T-helper 1 cell treated with Interleukin-12 subunit alpha and Interleukin-12 subunit beta and Interleukin-4 antibody, amounts not matched to agents 30 μg/mL and 1 μg/mL, for 36 hours (primary cell): ENCODE results near the gene MYLK.
"Not testable (repeated sequence)": the region's sequence is repeated elsewhere in the genome, so short reads cannot be mapped to it uniquely, and the experiment has no call there.

Experiments
- H3K27ac Mint-ChIP-seq: one replicate; pipeline ENCODE4 v1.8.0; 2021; ENCODE audit warnings: mild to moderate bottlenecking, mixed read lengths
- H3K27me3 Mint-ChIP-seq: one replicate; pipeline ENCODE4 v1.8.0; 2021; ENCODE audit warnings: low read depth, mixed read lengths
- H3K36me3 Mint-ChIP-seq: one replicate; pipeline ENCODE4 v1.8.0; 2021; ENCODE audit warnings: low read depth, mixed read lengths
- H3K4me1 Mint-ChIP-seq: one replicate; pipeline ENCODE4 v1.8.0; 2021; ENCODE audit warnings: low read depth, mixed read lengths
- H3K4me3 Mint-ChIP-seq: one replicate; pipeline ENCODE4 v1.8.0; 2021; ENCODE audit warnings: mild to moderate bottlenecking, moderate library complexity, mixed read lengths
- H3K9me3 Mint-ChIP-seq: one replicate; pipeline ENCODE4 v1.8.0; 2021; ENCODE audit warnings: mixed read lengths

Gene MYLK

GRCh38 chr3:123722456-123722855 lies 161.7 kb downstream of the MYLK start:
- H3K4me1 Mint-ChIP-seq: peaks cover 1% of the 10 kb centered on the region

GRCh38 chr3:123722021-123722420 lies 162.1 kb downstream of the MYLK start:
- no peaks in the 10 kb centered on the region for H3K27me3 Mint-ChIP-seq

More at GRCh38 chr3:123722456-123722855, 161.7 kb downstream of the MYLK start:
- Mint-ChIP-seq H3K9me3 (no peaks in the 10 kb centered on the region), H3K4me3 (no peak overlapping the region), H3K36me3 (no peaks in the 10 kb centered on the region), H3K27me3 (peaks cover 1% of the 10 kb centered on the region), H3K27ac (no peak overlapping the region)

GRCh38 chr3:123721095-123721689 lies 162.9 kb downstream of the MYLK start:
- H3K9me3 Mint-ChIP-seq, H3K4me3 Mint-ChIP-seq, H3K4me1 Mint-ChIP-seq, H3K27me3 Mint-ChIP-seq, H3K27ac Mint-ChIP-seq, H3K36me3 Mint-ChIP-seq: not testable (repeated sequence)

More at GRCh38 chr3:123722021-123722420, 162.1 kb downstream of the MYLK start:
- H3K9me3 Mint-ChIP-seq: no peaks in the 10 kb centered on the region
- no peak overlapping the region for H3K27ac Mint-ChIP-seq
- H3K4me3 Mint-ChIP-seq: no peak overlapping the region
- H3K36me3 Mint-ChIP-seq: no peaks in the 10 kb centered on the region
- peaks cover 1% of the 10 kb centered on the region for H3K4me1 Mint-ChIP-seq

- Mint-ChIP-seq H3K27ac (no peak overlapping the region), H3K9me3 (no peaks in the 10 kb centered on the region), H3K4me1 (peaks cover 1% of the 10 kb centered on the region), H3K4me3 (no peak overlapping the region), H3K36me3 (no peaks in the 10 kb centered on the region), H3K27me3 (no peaks in the 10 kb centered on the region)
These were observed 163.5 kb downstream of the MYLK start for GRCh38 chr3:123720638-123721037.

GRCh38 chr3:123719862-123720453 lies 164.2 kb downstream of the MYLK start:
- Mint-ChIP-seq H3K27me3 (no peaks in the 10 kb centered on the region), H3K27ac (no peak overlapping the region), H3K4me1 (peaks cover 1% of the 10 kb centered on the region), H3K9me3 (no peaks in the 10 kb centered on the region), H3K36me3 (no peaks in the 10 kb centered on the region), H3K4me3 (no peak overlapping the region)

- H3K4me3 Mint-ChIP-seq, H3K27me3 Mint-ChIP-seq, H3K4me1 Mint-ChIP-seq, H3K36me3 Mint-ChIP-seq, H3K27ac Mint-ChIP-seq, H3K9me3 Mint-ChIP-seq: not testable (repeated sequence)
These were observed 164.9 kb downstream of the MYLK start for GRCh38 chr3:123719061-123719756.

GRCh38 chr3:123718108-123718507 lies 166.0 kb downstream of the MYLK start:
- no peaks in the 10 kb centered on the region for H3K4me1 Mint-ChIP-seq
- no peaks in the 10 kb centered on the region for H3K27me3 Mint-ChIP-seq
- H3K36me3 Mint-ChIP-seq: no peaks in the 10 kb centered on the region
- H3K9me3 Mint-ChIP-seq: no peaks in the 10 kb centered on the region
- H3K27ac Mint-ChIP-seq: no peak overlapping the region
- H3K4me3 Mint-ChIP-seq: no peak overlapping the region

- H3K4me3 Mint-ChIP-seq, H3K36me3 Mint-ChIP-seq, H3K9me3 Mint-ChIP-seq, H3K27ac Mint-ChIP-seq, H3K27me3 Mint-ChIP-seq, H3K4me1 Mint-ChIP-seq: not testable (repeated sequence)
These were observed 166.7 kb downstream of the MYLK start for GRCh38 chr3:123717451-123717850.

- Mint-ChIP-seq H3K27me3 (no peaks in the 10 kb centered on the region), H3K9me3 (no peaks in the 10 kb centered on the region), H3K27ac (no peak overlapping the region), H3K4me1 (no peaks in the 10 kb centered on the region), H3K4me3 (no peak overlapping the region), H3K36me3 (no peaks in the 10 kb centered on the region)
These were observed 167.7 kb downstream of the MYLK start for GRCh38 chr3:123716411-123716810.

GRCh38 chr3:123713211-123713610 lies 170.9 kb downstream of the MYLK start:
- Mint-ChIP-seq H3K4me1 (no peaks in the 10 kb centered on the region), H3K4me3 (no peak overlapping the region), H3K9me3 (no peaks in the 10 kb centered on the region), H3K27me3 (no peaks in the 10 kb centered on the region), H3K27ac (no peak overlapping the region), H3K36me3 (no peaks in the 10 kb centered on the region)

GRCh38 chr3:123712077-123712860 lies 171.9 kb downstream of the MYLK start:
- Mint-ChIP-seq H3K36me3 (no peaks in the 10 kb centered on the region), H3K27ac (no peak overlapping the region), H3K4me1 (no peaks in the 10 kb centered on the region), H3K4me3 (no peak overlapping the region), H3K27me3 (no peaks in the 10 kb centered on the region), H3K9me3 (no peaks in the 10 kb centered on the region)

GRCh38 chr3:123711356-123711755 lies 172.8 kb downstream of the MYLK start:
- H3K36me3 Mint-ChIP-seq: no peaks in the 10 kb centered on the region
- no peaks in the 10 kb centered on the region for H3K27me3 Mint-ChIP-seq
- H3K4me1 Mint-ChIP-seq: no peaks in the 10 kb centered on the region

GRCh38 chr3:123708531-123708930 lies 175.6 kb downstream of the MYLK start:
- Mint-ChIP-seq H3K27me3 (no peaks in the 10 kb centered on the region), H3K4me3 (no peak overlapping the region), H3K4me1 (no peaks in the 10 kb centered on the region), H3K36me3 (no peaks in the 10 kb centered on the region), H3K9me3 (no peaks in the 10 kb centered on the region), H3K27ac (no peak overlapping the region)

More at GRCh38 chr3:123711356-123711755, 172.8 kb downstream of the MYLK start:
- Mint-ChIP-seq H3K9me3 (no peaks in the 10 kb centered on the region), H3K4me3 (no peak overlapping the region), H3K27ac (no peak overlapping the region)

- not testable (repeated sequence) for H3K9me3 Mint-ChIP-seq, H3K4me1 Mint-ChIP-seq, H3K36me3 Mint-ChIP-seq, H3K27me3 Mint-ChIP-seq, H3K27ac Mint-ChIP-seq, H3K4me3 Mint-ChIP-seq
These were observed 176.5 kb downstream of the MYLK start for GRCh38 chr3:123707641-123708040.

GRCh38 chr3:123706871-123707270 lies 177.3 kb downstream of the MYLK start:
- H3K4me1 Mint-ChIP-seq: no peaks in the 10 kb centered on the region
- no peak overlapping the region for H3K4me3 Mint-ChIP-seq
- no peaks in the 10 kb centered on the region for H3K27me3 Mint-ChIP-seq
- H3K27ac Mint-ChIP-seq: no peak overlapping the region
- no peaks in the 10 kb centered on the region for H3K36me3 Mint-ChIP-seq
- H3K9me3 Mint-ChIP-seq: no peaks in the 10 kb centered on the region
